Tibial nerve (tissue), 4 donors: ENCODE measurements around the gene VWCE. TPM values are rescaled to one million over a fixed set of nuclear protein-coding genes. Genes with fewer than 3 reads are reported as not detected.

ENCODE experiments used
- DNase-seq, 2 donors: peaks; one replicate each; pipeline ENCODE4 v3.0.0-alpha.2; 2019; ENCODE audit warnings: low spot score in 2 of 2
- H3K27ac ChIP-seq, 4 donors: fragments of 200-600 bp; sonication (generic) in 3 of 4; one replicate each; pipeline ENCODE4 v1.5.1; 2017 to 2019; ENCODE audit warnings: mild to moderate bottlenecking in 1 of 4
- H3K27me3 ChIP-seq, 2 donors: fragments of 200-600 bp; sonication (generic) in 1 of 2; one replicate each; pipeline versions ENCODE4 v1.5.1 to v1.6.0; 2017 to 2019
- H3K36me3 ChIP-seq, 3 donors: fragments of 200-600 bp; sonication (generic); one replicate each; pipeline ENCODE4 v1.5.1; 2018 to 2019
- H3K4me1 ChIP-seq, 4 donors: fragments of 200-600 bp; sonication (generic) in 3 of 4; one replicate each; pipeline ENCODE4 v1.5.1; 2017 to 2019
- H3K4me3 ChIP-seq, 4 donors: fragments of 200-600 bp; sonication (generic) in 3 of 4; one replicate each; pipeline ENCODE4 v1.5.1; 2017 to 2019; ENCODE audit warnings: mild to moderate bottlenecking in 1 of 4, moderate library complexity in 1 of 4
- H3K9me3 ChIP-seq, 4 donors: fragments of 200-600 bp; sonication (generic) in 3 of 4; one replicate each; pipeline ENCODE4 v1.5.1; 2017 to 2019
- CTCF ChIP-seq, 5 experiments: fragments of 200-600 bp in 3 of 5; fragments of 450-650 bp in 2 of 5; sonication (generic) in 3 of 5; IDR thresholded peaks; one replicate each; pipeline ENCODE4 v1.5.1; 2016 to 2019; ENCODE audit warnings: antibody characterized with exemption in 5 of 5, mild to moderate bottlenecking in 3 of 5, moderate library complexity in 2 of 5
- EP300 ChIP-seq, 2 donors: sonication (generic); formaldehyde crosslinking; IDR thresholded peaks; one replicate each; pipeline ENCODE4 v1.6.1; 2017; ENCODE audit warnings: antibody characterized with exemption in 2 of 2, mild to moderate bottlenecking in 1 of 2
- POLR2A ChIP-seq, 2 donors: fragments of 450-650 bp; IDR thresholded peaks; one replicate each; pipeline ENCODE4 v1.6.1; 2017; ENCODE audit warnings: antibody characterized with exemption in 2 of 2, mild to moderate bottlenecking in 2 of 2, moderate library complexity in 2 of 2
- WGBS, 2 donors: methylation state at CpG; one replicate each; pipeline ENCODE4 v1.1.5; 2018; 5-methylcytosine and 5-hydroxymethylcytosine counted together
- total RNA-seq, 4 donors: library from RNA; depleted of rRNA; stranded (reverse); fragments of >200 nt; gene quantifications; one replicate each; pipeline ENCODE4 v1.1.0, GENCODE V29; 2016

The VWCE gene
- total RNA-seq, 4 donors from 2014 or later: 1.3 to 6.3 (median 4.3) TPM

- H3K9me3 ChIP-seq: no peaks in the 10 kb centered on the region
- no peaks in the 10 kb centered on the region for H3K4me1 ChIP-seq
- H3K36me3 ChIP-seq: peaks cover 12 to 100% (median 61%) of the 10 kb centered on the region in 3 donors
- TF ChIP-seq EP300 (IDR thresholded peaks at IDR 0.05): no peak
- TF ChIP-seq POLR2A (IDR thresholded peaks at IDR 0.05): no peak
- TF ChIP-seq CTCF (IDR thresholded peaks at IDR 0.05): no peak
- no peak overlapping the region for H3K4me3 ChIP-seq
- WGBS, 2 donors: 29 to 37% methylated on average over 1 of the region's 1 CpG
- no peak overlapping the region for H3K27ac ChIP-seq
- H3K27me3 ChIP-seq: no peaks in the 10 kb centered on the region
- no peak for DNase-seq
These were observed 12.2 kb upstream of the VWCE start for GRCh38 chr11:61307354-61307753.

GRCh38 chr11:61306221-61306620, 11.1 kb upstream of the VWCE start:
- WGBS, 2 donors: 90 to 91% methylated on average over 1 of the region's 1 CpG

GRCh38 chr11:61305417-61305816, 10.3 kb upstream of the VWCE start:
- no peak overlapping the region for H3K27ac ChIP-seq
- TF ChIP-seq POLR2A (IDR thresholded peaks at IDR 0.05): no peak
- TF ChIP-seq EP300 (IDR thresholded peaks at IDR 0.05): no peak
- no peak for TF ChIP-seq CTCF (IDR thresholded peaks at IDR 0.05)
- DNase-seq: no peak
- no peak overlapping the region for H3K4me3 ChIP-seq
- H3K36me3 ChIP-seq: peaks cover 15 to 100% (median 52%) of the 10 kb centered on the region in 3 donors
- H3K9me3 ChIP-seq: no peaks in the 10 kb centered on the region
- H3K27me3 ChIP-seq: no peaks in the 10 kb centered on the region
- H3K4me1 ChIP-seq: no peaks in the 10 kb centered on the region
- WGBS, 2 donors: 94 to 98% methylated on average over 6 to 7 of the region's 7 CpGs

More at GRCh38 chr11:61306221-61306620, 11.1 kb upstream of the VWCE start:
- Histone ChIP-seq H3K4me1 (no peaks in the 10 kb centered on the region), H3K9me3 (no peaks in the 10 kb centered on the region), H3K4me3 (no peak overlapping the region), H3K27ac (no peak overlapping the region), H3K36me3 (peaks cover 17 to 100% (median 53%) of the 10 kb centered on the region in 3 donors), H3K27me3 (no peaks in the 10 kb centered on the region)
- TF ChIP-seq CTCF (IDR thresholded peaks at IDR 0.05) (no peak), EP300 (IDR thresholded peaks at IDR 0.05) (no peak), POLR2A (IDR thresholded peaks at IDR 0.05) (no peak)
- DNase-seq: no peak

- WGBS, 2 donors: 92 to 97% methylated on average over 9 of the region's 9 CpGs
These were observed 8.6 kb upstream of the VWCE start for GRCh38 chr11:61303725-61304124.

GRCh38 chr11:61302550-61302949, 7.4 kb upstream of the VWCE start:
- TF ChIP-seq EP300 (IDR thresholded peaks at IDR 0.05) (no peak), CTCF (IDR thresholded peaks at IDR 0.05) (no peak), POLR2A (IDR thresholded peaks at IDR 0.05) (no peak)
- 94 to 96% methylated on average over 10 to 13 of the region's 13 CpGs for WGBS, 2 donors
- peaks cover 10 to 89% (median 30%) of the 10 kb centered on the region in 3 donors for H3K36me3 ChIP-seq

More at GRCh38 chr11:61303725-61304124, 8.6 kb upstream of the VWCE start:
- no peaks in the 10 kb centered on the region for H3K27me3 ChIP-seq
- no peak overlapping the region for H3K27ac ChIP-seq
- no peak for DNase-seq
- TF ChIP-seq EP300 (IDR thresholded peaks at IDR 0.05) (no peak), CTCF (IDR thresholded peaks at IDR 0.05) (no peak), POLR2A (IDR thresholded peaks at IDR 0.05) (no peak)
- no peaks in the 10 kb centered on the region for H3K9me3 ChIP-seq
- H3K4me1 ChIP-seq: peaks cover 0 to 7% (median 3%) of the 10 kb centered on the region in 4 donors
- no peak overlapping the region for H3K4me3 ChIP-seq
- H3K36me3 ChIP-seq: peaks cover 13 to 100% (median 41%) of the 10 kb centered on the region in 3 donors

More at GRCh38 chr11:61302550-61302949, 7.4 kb upstream of the VWCE start:
- Histone ChIP-seq H3K27ac (no peak overlapping the region), H3K9me3 (no peaks in the 10 kb centered on the region), H3K4me3 (no peak overlapping the region), H3K27me3 (no peaks in the 10 kb centered on the region), H3K4me1 (peaks cover 0 to 19% (median 11%) of the 10 kb centered on the region in 4 donors)
- no peak for DNase-seq
